ENCODE data around the gene CREB5.

DNA sequence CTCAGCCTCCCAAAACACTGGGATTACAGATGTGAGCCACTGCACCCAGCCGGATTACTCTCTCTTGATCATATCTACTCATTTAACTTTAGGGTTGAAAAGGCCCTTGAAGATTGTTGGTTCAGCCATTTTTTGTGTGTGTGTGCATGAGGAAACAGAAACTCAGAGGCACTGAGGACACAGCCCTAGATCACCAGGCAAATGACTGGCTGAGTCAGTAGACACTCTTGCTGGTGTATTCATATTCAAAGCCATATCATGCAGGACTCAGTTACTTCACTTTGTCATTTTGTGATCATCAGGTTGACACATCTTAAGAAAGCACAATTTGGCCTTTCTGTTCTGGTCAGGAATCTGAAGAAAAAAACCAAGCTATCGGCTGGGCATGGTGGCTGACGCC is 292.4 kb downstream of the CREB5 start:
- no peak for TF ChIP-seq PPARA (CRISPR knock-in tag; IDR thresholded peaks at IDR 0.05; ENCODE audit: borderline replicate concordance)
- no peak for TF ChIP-seq ZNF8 (CRISPR knock-in tag; IDR thresholded peaks at IDR 0.05)
- TF ChIP-seq ARNTL (CRISPR knock-in tag; IDR thresholded peaks at IDR 0.05; ENCODE audit: borderline replicate concordance, low read depth) = no peak
- TF ChIP-seq, protein P1, sequence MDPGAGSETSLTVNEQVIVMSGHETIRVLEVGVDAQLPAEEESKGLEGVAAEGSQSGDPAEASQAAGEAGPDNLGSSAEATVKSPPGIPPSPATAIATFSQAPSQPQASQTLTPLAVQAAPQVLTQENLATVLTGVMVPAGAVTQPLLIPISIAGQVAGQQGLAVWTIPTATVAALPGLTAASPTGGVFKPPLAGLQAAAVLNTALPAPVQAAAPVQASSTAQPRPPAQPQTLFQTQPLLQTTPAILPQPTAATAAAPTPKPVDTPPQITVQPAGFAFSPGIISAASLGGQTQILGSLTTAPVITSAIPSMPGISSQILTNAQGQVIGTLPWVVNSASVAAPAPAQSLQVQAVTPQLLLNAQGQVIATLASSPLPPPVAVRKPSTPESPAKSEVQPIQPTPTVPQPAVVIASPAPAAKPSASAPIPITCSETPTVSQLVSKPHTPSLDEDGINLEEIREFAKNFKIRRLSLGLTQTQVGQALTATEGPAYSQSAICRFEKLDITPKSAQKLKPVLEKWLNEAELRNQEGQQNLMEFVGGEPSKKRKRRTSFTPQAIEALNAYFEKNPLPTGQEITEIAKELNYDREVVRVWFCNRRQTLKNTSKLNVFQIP (CRISPR knock-in tag; IDR thresholded peaks at IDR 0.05; ENCODE audit: borderline replicate concordance, low read depth) = no peak
- TF ChIP-seq, protein P2, sequence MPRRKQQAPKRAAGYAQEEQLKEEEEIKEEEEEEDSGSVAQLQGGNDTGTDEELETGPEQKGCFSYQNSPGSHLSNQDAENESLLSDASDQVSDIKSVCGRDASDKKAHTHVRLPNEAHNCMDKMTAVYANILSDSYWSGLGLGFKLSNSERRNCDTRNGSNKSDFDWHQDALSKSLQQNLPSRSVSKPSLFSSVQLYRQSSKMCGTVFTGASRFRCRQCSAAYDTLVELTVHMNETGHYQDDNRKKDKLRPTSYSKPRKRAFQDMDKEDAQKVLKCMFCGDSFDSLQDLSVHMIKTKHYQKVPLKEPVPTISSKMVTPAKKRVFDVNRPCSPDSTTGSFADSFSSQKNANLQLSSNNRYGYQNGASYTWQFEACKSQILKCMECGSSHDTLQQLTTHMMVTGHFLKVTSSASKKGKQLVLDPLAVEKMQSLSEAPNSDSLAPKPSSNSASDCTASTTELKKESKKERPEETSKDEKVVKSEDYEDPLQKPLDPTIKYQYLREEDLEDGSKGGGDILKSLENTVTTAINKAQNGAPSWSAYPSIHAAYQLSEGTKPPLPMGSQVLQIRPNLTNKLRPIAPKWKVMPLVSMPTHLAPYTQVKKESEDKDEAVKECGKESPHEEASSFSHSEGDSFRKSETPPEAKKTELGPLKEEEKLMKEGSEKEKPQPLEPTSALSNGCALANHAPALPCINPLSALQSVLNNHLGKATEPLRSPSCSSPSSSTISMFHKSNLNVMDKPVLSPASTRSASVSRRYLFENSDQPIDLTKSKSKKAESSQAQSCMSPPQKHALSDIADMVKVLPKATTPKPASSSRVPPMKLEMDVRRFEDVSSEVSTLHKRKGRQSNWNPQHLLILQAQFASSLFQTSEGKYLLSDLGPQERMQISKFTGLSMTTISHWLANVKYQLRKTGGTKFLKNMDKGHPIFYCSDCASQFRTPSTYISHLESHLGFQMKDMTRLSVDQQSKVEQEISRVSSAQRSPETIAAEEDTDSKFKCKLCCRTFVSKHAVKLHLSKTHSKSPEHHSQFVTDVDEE (CRISPR knock-in tag; IDR thresholded peaks at IDR 0.05) = no peak
- no peak for TF ChIP-seq SNAI2 (CRISPR knock-in tag; IDR thresholded peaks at IDR 0.05)

All from SK-N-SH treated with all-trans-retinoic acid at 6 μM for 48 hours (cell line).